ENCODE results near the gene CCT7. TPM values are rescaled to one million over a fixed set of nuclear protein-coding genes. Genes with fewer than 3 reads are reported as not detected.

CCT7 gene
- total RNA-seq, 3 donors from 2014 or later (not counting 1 experiment from before 2014, with no cell fraction given) = 82.3 to 114 (median 112) TPM

GRCh38 chr2:73205611-73206010 lies 28.5 kb upstream of the CCT7 start:
- DNase-seq (no peak), ATAC-seq (no peak)
- H3K4me1 Mint-ChIP-seq = no peaks in the 10 kb centered on the region
- H3K27ac ChIP-seq (ENCODE audit: low read length) = no peak overlapping the region
- no peaks in the 10 kb centered on the region for H3K9me3 Mint-ChIP-seq
- no peaks in the 10 kb centered on the region for H3K9me3 ChIP-seq (ENCODE audit: control insufficient read depth, insufficient read depth, low read length)
- no peak for TF ChIP-seq CTCF (IDR thresholded peaks at IDR 0.05)
- H3K27ac Mint-ChIP-seq = no peak overlapping the region
- no peaks in the 10 kb centered on the region for H3K36me3 ChIP-seq (ENCODE audit: control insufficient read depth, insufficient read depth, low read length)
- no peak overlapping the region for H3K4me3 Mint-ChIP-seq
- H3K27me3 Mint-ChIP-seq (ENCODE audit: low read depth in 2 of 2) = peaks cover 35 to 48% of the 10 kb centered on the region in 2 donors
- no peak overlapping the region for H3K4me3 ChIP-seq (ENCODE audit: low read length)
- no peaks in the 10 kb centered on the region for H3K36me3 Mint-ChIP-seq
- intact Hi-C loops (cut with micrococcal nuclease) = no loop called here
- H3K27me3 ChIP-seq (ENCODE audit: control insufficient read depth, insufficient read depth, low read length) = peaks cover 22% of the 10 kb centered on the region
- 88% methylated on average over 6 of the region's 6 CpGs for WGBS (ENCODE audit: insufficient coverage)
- H3K4me1 ChIP-seq (ENCODE audit: control insufficient read depth, insufficient read depth, low read length) = peaks cover 12% of the 10 kb centered on the region

DNA sequence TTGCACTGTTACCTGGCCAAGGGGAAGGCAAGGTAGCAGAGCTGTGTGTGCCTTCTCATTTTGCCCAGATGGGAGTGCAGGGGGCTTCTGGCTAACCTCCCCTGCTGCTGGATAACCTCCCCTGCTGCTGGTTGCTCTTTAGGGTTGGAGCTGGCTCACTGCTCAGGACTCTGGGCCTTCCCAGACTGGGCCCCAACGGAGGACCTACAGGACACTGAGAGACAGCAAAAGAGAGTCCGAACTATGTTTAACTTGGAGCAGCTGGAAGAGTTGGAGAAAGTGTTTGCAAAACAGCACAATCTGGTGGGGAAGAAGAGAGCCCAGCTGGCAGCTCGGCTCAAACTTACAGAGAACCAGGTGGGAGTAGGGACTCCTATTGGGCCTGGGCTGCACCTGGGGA lies 25.9 kb upstream of the CCT7 start:
- DNase-seq (no peak), ATAC-seq (no peak)
- WGBS (ENCODE audit: insufficient coverage) = 88% methylated on average over 3 of the region's 3 CpGs
- H3K27ac Mint-ChIP-seq = no peak overlapping the region
- intact Hi-C loops (cut with micrococcal nuclease) = no loop called here
- Histone ChIP-seq H3K4me3 (ENCODE audit: low read length) (no peak overlapping the region), H3K36me3 (ENCODE audit: control insufficient read depth, insufficient read depth, low read length) (no peaks in the 10 kb centered on the region), H3K9me3 (ENCODE audit: control insufficient read depth, insufficient read depth, low read length) (no peaks in the 10 kb centered on the region), H3K27ac (ENCODE audit: low read length) (no peak overlapping the region), H3K4me1 (ENCODE audit: control insufficient read depth, insufficient read depth, low read length) (peaks cover 8% of the 10 kb centered on the region), H3K27me3 (ENCODE audit: control insufficient read depth, insufficient read depth, low read length) (peaks cover 11% of the 10 kb centered on the region)
- H3K27me3 Mint-ChIP-seq (ENCODE audit: low read depth in 2 of 2) = peaks cover 27 to 36% of the 10 kb centered on the region in 2 donors
- no peaks in the 10 kb centered on the region for H3K9me3 Mint-ChIP-seq
- TF ChIP-seq CTCF (IDR thresholded peaks at IDR 0.05) = no peak
- no peak overlapping the region for H3K4me3 Mint-ChIP-seq
- H3K36me3 Mint-ChIP-seq = no peaks in the 10 kb centered on the region
- peaks cover 1% of the 10 kb centered on the region in 2 donors for H3K4me1 Mint-ChIP-seq

DNA sequence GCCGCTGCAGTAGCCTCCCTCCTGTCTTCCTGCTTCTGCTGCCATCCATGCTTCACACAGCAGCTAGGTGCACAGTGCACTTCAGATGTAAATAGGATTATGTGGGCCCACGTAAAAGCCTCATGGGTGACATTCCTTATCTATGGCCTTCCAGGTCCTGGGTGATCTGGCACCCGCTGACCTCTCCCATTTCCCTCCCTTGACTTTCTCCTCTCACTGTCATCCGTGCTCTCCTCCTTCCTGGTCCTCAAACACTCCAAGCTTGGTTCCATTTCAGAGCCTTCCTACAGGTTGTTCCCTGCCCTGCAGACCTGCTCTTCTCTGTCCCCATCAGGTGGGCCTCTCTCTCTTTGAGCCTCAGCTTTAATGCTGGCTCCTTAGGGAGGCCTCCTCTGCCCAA lies 24.1 kb upstream of the CCT7 start:
- intact Hi-C loops (cut with micrococcal nuclease) = loop anchor here (5.0 kb wide), 1 partner anchor 82 kb away; the partner anchor contains the start of gene EGR4
- TF ChIP-seq CTCF (IDR thresholded peaks at IDR 0.05) = no peak
- DNase-seq (no peak), ATAC-seq (no peak)
- no peak overlapping the region for H3K4me3 ChIP-seq (ENCODE audit: low read length)
- H3K4me3 Mint-ChIP-seq = no peak overlapping the region
- H3K36me3 Mint-ChIP-seq = no peaks in the 10 kb centered on the region
- H3K36me3 ChIP-seq (ENCODE audit: control insufficient read depth, insufficient read depth, low read length) = no peaks in the 10 kb centered on the region
- no peaks in the 10 kb centered on the region for H3K9me3 Mint-ChIP-seq
- H3K27ac Mint-ChIP-seq = no peak overlapping the region
- WGBS (ENCODE audit: insufficient coverage) = 89% methylated on average over 4 of the region's 4 CpGs
- peaks cover 16 to 21% of the 10 kb centered on the region in 2 donors for H3K27me3 Mint-ChIP-seq (ENCODE audit: low read depth in 2 of 2)
- H3K27me3 ChIP-seq (ENCODE audit: control insufficient read depth, insufficient read depth, low read length) = peaks cover 2% of the 10 kb centered on the region
- no peaks in the 10 kb centered on the region for H3K9me3 ChIP-seq (ENCODE audit: control insufficient read depth, insufficient read depth, low read length)
- H3K4me1 Mint-ChIP-seq = peaks cover 17 to 19% of the 10 kb centered on the region in 2 donors
- no peak overlapping the region for H3K27ac ChIP-seq (ENCODE audit: low read length)
- peaks cover 21% of the 10 kb centered on the region for H3K4me1 ChIP-seq (ENCODE audit: control insufficient read depth, insufficient read depth, low read length)

DNA sequence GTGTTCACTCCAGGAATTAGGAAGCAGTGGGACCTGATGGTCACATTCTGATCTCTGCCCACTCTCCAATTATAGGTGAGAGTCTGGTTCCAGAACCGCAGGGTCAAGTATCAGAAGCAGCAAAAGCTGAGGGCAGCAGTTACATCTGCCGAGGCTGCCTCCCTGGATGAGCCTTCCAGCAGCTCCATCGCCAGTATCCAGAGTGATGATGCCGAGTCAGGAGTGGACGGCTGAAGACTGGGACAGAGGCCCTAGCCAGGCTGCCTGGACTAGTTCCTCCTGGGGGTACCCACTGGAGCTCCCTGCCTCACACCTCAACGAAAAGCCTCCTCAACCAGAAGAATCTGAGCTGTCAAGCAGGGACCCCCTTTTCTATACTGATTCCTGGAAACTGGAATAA lies 23.4 kb upstream of the CCT7 start:
- H3K27me3 Mint-ChIP-seq (ENCODE audit: low read depth in 2 of 2) = peaks cover 14 to 20% of the 10 kb centered on the region in 2 donors
- no peak overlapping the region for H3K27ac ChIP-seq (ENCODE audit: low read length)
- peaks cover 17 to 26% of the 10 kb centered on the region in 2 donors for H3K4me1 Mint-ChIP-seq
- no peak overlapping the region for H3K27ac Mint-ChIP-seq
- H3K4me3 Mint-ChIP-seq = no peak overlapping the region
- no peak for DNase-seq
- no peaks in the 10 kb centered on the region for H3K36me3 ChIP-seq (ENCODE audit: control insufficient read depth, insufficient read depth, low read length)
- peaks cover 2% of the 10 kb centered on the region for H3K27me3 ChIP-seq (ENCODE audit: control insufficient read depth, insufficient read depth, low read length)
- no peaks in the 10 kb centered on the region for H3K9me3 Mint-ChIP-seq
- intact Hi-C loops (cut with micrococcal nuclease) = loop anchor here (5.0 kb wide), 1 partner anchor 82 kb away; the partner anchor contains the start of gene EGR4
- H3K4me3 ChIP-seq (ENCODE audit: low read length) = no peak overlapping the region
- TF ChIP-seq CTCF (IDR thresholded peaks at IDR 0.05) = no peak
- ATAC-seq = no peak
- H3K36me3 Mint-ChIP-seq = no peaks in the 10 kb centered on the region
- 93% methylated on average over 5 of the region's 6 CpGs for WGBS (ENCODE audit: insufficient coverage)
- H3K9me3 ChIP-seq (ENCODE audit: control insufficient read depth, insufficient read depth, low read length) = no peaks in the 10 kb centered on the region
- H3K4me1 ChIP-seq (ENCODE audit: control insufficient read depth, insufficient read depth, low read length) = peaks cover 21% of the 10 kb centered on the region

All from natural killer cell (primary cell).